Tibial artery (tissue), 4 donors: ENCODE measurements around the gene DNAAF3.
A peak's percentile ranks its signal among the peaks of the same experiment; 100 is the strongest.

ENCODE experiments used
- DNase-seq, 2 donors: peaks; one replicate each; pipeline ENCODE4 v3.0.0-alpha.2; 2019
- H3K27ac ChIP-seq, 2 donors: fragments of 200-600 bp; sonication (generic) in 1 of 2; 1 replicate in 1 of 2; 2 replicates in 1 of 2; pipeline ENCODE4 v1.5.1; 2018 to 2019; ENCODE audit warnings: mild to moderate bottlenecking in 1 of 2
- H3K27me3 ChIP-seq, 2 donors: fragments of 200-600 bp; sonication (generic) in 1 of 2; one replicate each; pipeline versions ENCODE4 v1.5.1 to v1.6.0; 2016 to 2019
- H3K36me3 ChIP-seq, 3 donors: fragments of 200-600 bp; sonication (generic) in 2 of 3; one replicate each; pipeline ENCODE4 v1.5.1; 2016 to 2019; ENCODE audit warnings: mild to moderate bottlenecking in 2 of 3
- H3K4me1 ChIP-seq, 4 donors: fragments of 200-600 bp; sonication (generic) in 2 of 4; 1 replicate in 3 of 4; 2 replicates in 1 of 4; pipeline ENCODE4 v1.5.1; 2016 to 2019
- H3K4me3 ChIP-seq, 2 donors: fragments of 200-600 bp; sonication (generic) in 1 of 2; 1 replicate in 1 of 2; 2 replicates in 1 of 2; pipeline ENCODE4 v1.5.1; 2018 to 2019; ENCODE audit warnings: mild to moderate bottlenecking in 2 of 2
- H3K9me3 ChIP-seq, 3 donors: fragments of 200-600 bp; sonication (generic) in 1 of 3; one replicate each; pipeline ENCODE4 v1.5.1; 2016 to 2019
- intact Hi-C: fragments of 100-400 bp; cut with DNase I; formaldehyde crosslinking; loops from one replicate; pipeline ENCODE4 v1.15.0; 2023; ENCODE audit warnings: low total_unique reads
- TF ChIP-seq, protein P1 (sequence below), 2 experiments: fragments of 200-600 bp in 1 of 2; fragments of 450-650 bp in 1 of 2; IDR thresholded peaks; one replicate each; pipeline ENCODE4 v1.5.1; 2017 to 2019; ENCODE audit warnings: antibody characterized with exemption in 2 of 2, mild to moderate bottlenecking in 1 of 2, moderate library complexity in 1 of 2

DNAAF3 gene

DNA sequence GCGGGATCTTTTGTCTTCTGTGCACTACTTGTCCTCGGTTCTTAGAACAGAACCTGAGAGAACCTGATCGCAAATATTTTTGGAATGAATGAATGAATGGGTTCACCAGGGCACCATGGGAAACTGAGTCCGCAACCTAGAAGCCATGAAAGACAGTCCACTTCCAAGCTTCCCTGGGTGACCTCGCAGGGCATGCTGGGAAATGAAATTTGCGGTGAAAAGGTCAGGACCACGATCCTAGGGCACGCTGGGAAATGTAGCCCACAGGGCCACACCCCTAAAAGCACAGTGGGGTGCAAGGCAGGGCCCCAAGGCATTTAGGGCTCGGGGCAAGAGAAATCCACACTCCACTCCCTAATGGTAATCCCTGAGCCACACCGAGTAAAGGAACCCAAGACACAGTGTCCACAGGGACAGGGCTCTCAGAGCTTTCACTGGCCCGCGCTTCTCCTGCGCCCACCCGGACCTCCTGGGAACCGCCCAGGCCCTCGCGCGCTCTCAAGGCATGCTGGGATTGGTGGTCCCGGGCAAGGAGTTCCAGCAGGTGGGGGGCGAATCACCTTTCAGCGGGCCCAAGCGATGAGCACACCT is 47.9 kb downstream of the DNAAF3 start:
- Histone ChIP-seq H3K4me3 (peak overlapping the region; percentile 83 to 87), H3K27me3 (peaks cover 0 to under 1% of the 10 kb centered on the region in 2 donors), H3K36me3 (no peaks in the 10 kb centered on the region), H3K9me3 (no peaks in the 10 kb centered on the region), H3K4me1 (peaks cover 0 to 42% (median 36%) of the 10 kb centered on the region in 4 donors), H3K27ac (peak overlapping the region; percentile 75 to 88)
- intact Hi-C loops = loop anchor here (5.0 kb wide), 1 partner anchor 651 kb away; no protein-coding TSS in a partner anchor
- peak in 1 of 2 donors; percentile 43 for DNase-seq
- TF ChIP-seq, protein P1, sequence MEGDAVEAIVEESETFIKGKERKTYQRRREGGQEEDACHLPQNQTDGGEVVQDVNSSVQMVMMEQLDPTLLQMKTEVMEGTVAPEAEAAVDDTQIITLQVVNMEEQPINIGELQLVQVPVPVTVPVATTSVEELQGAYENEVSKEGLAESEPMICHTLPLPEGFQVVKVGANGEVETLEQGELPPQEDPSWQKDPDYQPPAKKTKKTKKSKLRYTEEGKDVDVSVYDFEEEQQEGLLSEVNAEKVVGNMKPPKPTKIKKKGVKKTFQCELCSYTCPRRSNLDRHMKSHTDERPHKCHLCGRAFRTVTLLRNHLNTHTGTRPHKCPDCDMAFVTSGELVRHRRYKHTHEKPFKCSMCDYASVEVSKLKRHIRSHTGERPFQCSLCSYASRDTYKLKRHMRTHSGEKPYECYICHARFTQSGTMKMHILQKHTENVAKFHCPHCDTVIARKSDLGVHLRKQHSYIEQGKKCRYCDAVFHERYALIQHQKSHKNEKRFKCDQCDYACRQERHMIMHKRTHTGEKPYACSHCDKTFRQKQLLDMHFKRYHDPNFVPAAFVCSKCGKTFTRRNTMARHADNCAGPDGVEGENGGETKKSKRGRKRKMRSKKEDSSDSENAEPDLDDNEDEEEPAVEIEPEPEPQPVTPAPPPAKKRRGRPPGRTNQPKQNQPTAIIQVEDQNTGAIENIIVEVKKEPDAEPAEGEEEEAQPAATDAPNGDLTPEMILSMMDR (IDR thresholded peaks at IDR 0.05) = no peak

DNA sequence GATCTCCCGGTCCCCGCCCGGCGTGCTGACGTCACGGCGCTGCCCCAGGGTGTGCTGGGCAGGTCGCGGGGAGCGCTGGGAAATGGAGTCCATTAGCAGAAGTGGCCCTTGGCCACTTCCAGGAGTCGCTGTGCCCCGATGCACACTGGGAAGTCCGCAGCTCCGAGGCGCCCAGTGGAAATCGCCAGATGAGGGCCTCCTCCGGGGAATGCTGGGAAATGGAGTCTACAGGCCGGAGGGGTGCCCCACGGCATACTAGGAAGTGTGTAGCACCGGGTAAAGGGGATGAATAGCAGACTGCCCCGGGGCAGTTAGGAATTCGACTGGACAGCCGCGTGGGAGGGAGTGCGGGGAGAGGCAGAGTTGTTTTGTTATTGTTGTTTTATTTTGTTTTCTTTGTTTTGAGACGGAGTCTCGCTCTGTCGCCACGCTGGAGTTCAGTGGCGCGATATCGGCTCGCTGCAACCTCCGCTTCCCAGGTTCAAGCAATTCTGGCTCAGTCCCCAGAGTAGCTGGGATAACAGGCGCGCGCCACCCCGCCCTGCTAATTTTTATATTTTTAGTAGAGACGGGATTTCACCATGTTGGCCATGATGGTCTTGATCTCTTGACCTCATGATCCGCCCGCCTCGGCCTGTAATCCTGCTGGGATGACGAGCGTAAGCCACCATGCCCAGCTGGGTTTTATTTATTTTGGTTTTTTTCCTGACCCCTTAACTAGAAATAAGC is 48.6 kb downstream of the DNAAF3 start:
- peak; percentile 99 for DNase-seq
- Histone ChIP-seq H3K4me1 (peaks cover 0 to 49% (median 41%) of the 10 kb centered on the region in 4 donors), H3K36me3 (peaks cover 0 to 4% (median 0%) of the 10 kb centered on the region in 3 donors), H3K27ac (peak overlapping the region; percentile 75 to 88), H3K9me3 (no peaks in the 10 kb centered on the region), H3K27me3 (no peaks in the 10 kb centered on the region), H3K4me3 (peak overlapping the region; percentile 83 to 87)
- TF ChIP-seq, protein P1 (IDR thresholded peaks at IDR 0.05) = peak in 1 of 2 experiments; percentile 7
- intact Hi-C loops = loop anchor here (5.0 kb wide), 1 partner anchor 651 kb away; no protein-coding TSS in a partner anchor

DNA sequence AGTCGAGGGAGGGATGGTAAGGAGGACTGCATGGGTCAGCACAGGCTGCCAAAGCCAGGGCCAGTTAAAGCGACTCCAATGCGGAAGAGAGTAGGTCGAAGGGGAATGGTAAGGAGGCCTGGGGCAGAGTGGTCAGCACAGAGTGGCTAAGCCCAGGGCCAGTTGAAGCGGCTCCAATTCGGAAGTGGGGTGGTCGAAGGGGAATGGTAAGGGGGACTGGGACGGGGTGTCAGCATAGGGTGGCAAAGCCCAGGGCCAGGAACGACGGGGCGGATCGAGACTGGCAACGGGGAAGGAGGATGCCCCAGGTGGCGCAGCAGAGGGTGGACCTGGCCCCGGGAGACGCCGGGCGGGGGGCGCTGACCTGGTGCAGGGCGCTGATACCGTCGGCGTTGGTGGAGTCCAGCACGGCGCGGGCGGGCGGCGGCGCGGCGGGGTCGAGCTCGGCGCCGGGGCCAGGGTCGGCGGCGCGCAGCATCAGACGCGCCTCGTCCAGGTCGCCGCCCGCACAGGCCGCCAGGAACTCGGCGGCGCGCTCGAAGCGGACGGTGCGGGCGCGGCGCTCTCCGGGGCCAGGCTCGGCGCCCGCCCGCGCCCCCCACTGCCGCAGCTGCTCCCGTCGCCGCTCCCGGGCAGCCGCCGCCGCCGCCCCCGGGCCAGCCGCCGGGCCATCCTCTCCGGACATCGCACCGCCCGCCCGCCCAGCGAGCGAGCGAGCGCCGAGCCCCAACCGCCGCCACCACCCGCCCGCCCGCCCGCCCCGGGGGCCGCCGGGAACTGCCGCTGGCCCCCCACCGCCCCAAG is 49.4 kb downstream of the DNAAF3 start, which contains the start of gene PPP1R12C:
TSS of gene PPP1R12C (minus strand) at position 779 of the 804 bp plus-strand sequence. CDS start at position 685, 94 bp downstream.
- Histone ChIP-seq H3K27me3 (no peaks in the 10 kb centered on the region), H3K4me1 (peaks cover 0 to 56% (median 46%) of the 10 kb centered on the region in 4 donors), H3K9me3 (no peaks in the 10 kb centered on the region), H3K27ac (peak within 1 kb of the TSS; percentile 88 to 92), H3K4me3 (peak within 1 kb of the TSS; percentile 83 to 87), H3K36me3 (peaks cover 0 to 12% (median 0%) of the 10 kb centered on the region in 3 donors)
- intact Hi-C loops = loop anchor here (5.0 kb wide), 1 partner anchor 650 kb away; no protein-coding TSS in a partner anchor
- DNase-seq = peak in 1 of 2 donors; percentile 34
- TF ChIP-seq, protein P1 (IDR thresholded peaks at IDR 0.05) = no peak

DNA sequence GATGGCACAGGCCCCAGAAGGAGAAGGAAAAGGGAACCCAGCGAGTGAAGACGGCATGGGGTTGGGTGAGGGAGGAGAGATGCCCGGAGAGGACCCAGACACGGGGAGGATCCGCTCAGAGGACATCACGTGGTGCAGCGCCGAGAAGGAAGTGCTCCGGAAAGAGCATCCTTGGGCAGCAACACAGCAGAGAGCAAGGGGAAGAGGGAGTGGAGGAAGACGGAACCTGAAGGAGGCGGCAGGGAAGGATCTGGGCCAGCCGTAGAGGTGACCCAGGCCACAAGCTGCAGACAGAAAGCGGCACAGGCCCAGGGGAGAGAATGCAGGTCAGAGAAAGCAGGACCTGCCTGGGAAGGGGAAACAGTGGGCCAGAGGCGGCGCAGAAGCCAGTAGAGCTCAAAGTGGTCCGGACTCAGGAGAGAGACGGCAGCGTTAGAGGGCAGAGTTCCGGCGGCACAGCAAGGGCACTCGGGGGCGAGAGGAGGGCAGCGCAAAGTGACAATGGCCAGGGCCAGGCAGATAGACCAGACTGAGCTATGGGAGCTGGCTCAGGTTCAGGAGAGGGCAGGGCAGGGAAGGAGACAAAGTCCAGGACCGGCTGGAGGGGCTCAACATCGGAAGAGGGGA is 50.1 kb downstream of the DNAAF3 start:
- intact Hi-C loops = loop anchor here (5.0 kb wide), 1 partner anchor 649 kb away; no protein-coding TSS in a partner anchor
- Histone ChIP-seq H3K27me3 (no peaks in the 10 kb centered on the region), H3K9me3 (no peaks in the 10 kb centered on the region)

More for the DNA sequence above, 50.1 kb downstream of the DNAAF3 start:
- DNase-seq = peak; percentile 76 to 84
- TF ChIP-seq, protein P1 (IDR thresholded peaks at IDR 0.05) = no peak
- H3K36me3 ChIP-seq = peaks cover 0 to 18% (median 0%) of the 10 kb centered on the region in 3 donors
- H3K4me3 ChIP-seq = peak overlapping the region; percentile 83 to 87
- H3K27ac ChIP-seq = peak overlapping the region; percentile 88 to 92
- H3K4me1 ChIP-seq = peaks cover 0 to 61% (median 53%) of the 10 kb centered on the region in 4 donors
